IMR-90 (cell line): ENCODE results near the gene FXYD6. TPM values are rescaled to one million over a fixed set of nuclear protein-coding genes. Genes with fewer than 3 reads are reported as not detected.

ENCODE experiments used
- ATAC-seq: fragments of 200-7000 bp; cut with Tn5 transposase; 2 replicates; pipeline ENCODE4 v1.9.1; 2020; ENCODE audit warnings: low read depth, mild to moderate bottlenecking, moderate library complexity
- BruUV-seq: library from RNA; stranded (reverse); fragments of 400-500 nt; replicated peaks from 2 replicates; lab custom pipeline; 2021; lab: Mats Ljungman, UMichigan
- CTCF ChIA-PET: fragments of 300-600 bp; formaldehyde crosslinking; extraction: SDS; loops from one replicate; lab custom pipeline; 2021; ENCODE audit warnings: antibody characterized with exemption; lab: Yijun Ruan, JAX
- POLR2A ChIA-PET: fragments of 300-600 bp; sonication (Branson Sonifier 250); formaldehyde crosslinking; loops from one replicate; lab custom pipeline; 2022; ENCODE audit warnings: antibody characterized with exemption; ENCODE audit not compliant: unreplicated experiment; lab: Charles Lee
- DNase-seq: peaks from one replicate; pipeline ENCODE4 v3.0.0; 2013
- H2AFZ ChIP-seq: replicated peaks from 2 replicates; pipeline ENCODE3; 2013; ENCODE audit warnings: low read length, mild to moderate bottlenecking; ENCODE audit not compliant: poor library complexity
- H2AK5ac ChIP-seq: 2 replicates; pipeline ENCODE4 v1.6.1; 2013; ENCODE audit warnings: low read depth, low read length, inconsistent platforms
- H2AK9ac ChIP-seq: replicated peaks from 2 replicates; pipeline ENCODE3; 2013; ENCODE audit warnings: mild to moderate bottlenecking, low read depth, low read length, moderate library complexity; ENCODE audit not compliant: poor library complexity
- H2BK120ac ChIP-seq: 2 replicates; pipeline ENCODE4 v1.6.1; 2013; ENCODE audit warnings: low read depth, low read length, inconsistent platforms
- H2BK15ac ChIP-seq: 3 replicates; pipeline ENCODE4 v1.6.1; 2013; ENCODE audit warnings: low read depth, low read length, inconsistent platforms
- H2BK20ac ChIP-seq: 2 replicates; pipeline ENCODE4 v1.6.1; 2013; ENCODE audit warnings: low read depth, mild to moderate bottlenecking, inconsistent platforms, low read length, moderate library complexity
- H2BK5ac ChIP-seq: 2 replicates; pipeline ENCODE4 v1.6.1; 2013; ENCODE audit warnings: mild to moderate bottlenecking, low read depth, low read length, inconsistent platforms; ENCODE audit not compliant: poor library complexity, severe bottlenecking
- H3K14ac ChIP-seq: replicated peaks from 2 replicates; pipeline ENCODE4 v1.6.1; 2013; ENCODE audit warnings: low read depth, low read length, inconsistent platforms
- H3K18ac ChIP-seq: 2 replicates; pipeline ENCODE4 v1.6.1; 2013; ENCODE audit warnings: low read depth, low read length, control low read depth
- H3K23ac ChIP-seq: 2 replicates; pipeline ENCODE4 v1.6.1; 2013; ENCODE audit warnings: low read depth, low read length, inconsistent platforms
- H3K27ac ChIP-seq: 2 replicates; pipeline ENCODE4 v1.5.1; 2013; ENCODE audit warnings: mild to moderate bottlenecking, control low read depth, low read length; ENCODE audit not compliant: insufficient read depth
- H3K27me3 ChIP-seq: 2 replicates; pipeline ENCODE4 v1.6.1; 2013; ENCODE audit warnings: low read length; ENCODE audit not compliant: control insufficient read depth, insufficient read depth
- H3K36me3 ChIP-seq: 2 replicates; pipeline ENCODE4 v1.6.1; 2013; ENCODE audit warnings: low read length, mixed read lengths; ENCODE audit not compliant: control insufficient read depth, insufficient read depth
- H3K4ac ChIP-seq: 2 replicates; pipeline ENCODE4 v1.6.1; 2013; ENCODE audit warnings: low read depth, low read length, inconsistent platforms
- H3K4me1 ChIP-seq: 2 replicates; pipeline ENCODE4 v1.6.1; 2013; ENCODE audit warnings: low read length, mixed read lengths; ENCODE audit not compliant: control insufficient read depth, insufficient read depth
- H3K4me2 ChIP-seq: 2 replicates; pipeline ENCODE4 v1.6.1; 2013; ENCODE audit warnings: low read depth, mild to moderate bottlenecking, control low read depth, low read length, moderate library complexity
- H3K4me3 ChIP-seq: 2 replicates; pipeline ENCODE4 v1.5.1; 2013; ENCODE audit warnings: low read depth, mild to moderate bottlenecking, control low read depth, low read length, moderate library complexity; ENCODE audit not compliant: insufficient read depth
- H3K56ac ChIP-seq: 2 replicates; pipeline ENCODE4 v1.6.1; 2013; ENCODE audit warnings: low read length, inconsistent platforms; ENCODE audit not compliant: insufficient read depth; ENCODE audit errors: extremely low read depth
- H3K79me1 ChIP-seq, 2 experiments: 2 replicates each; pipeline ENCODE4 v1.6.1; 2013; ENCODE audit warnings: low read length in 2 of 2, inconsistent platforms in 1 of 2, low read depth in 1 of 2
- H3K9ac ChIP-seq: 2 replicates; pipeline ENCODE4 v1.6.1; 2013; ENCODE audit warnings: low read depth, low read length, control low read depth
- H3K9me1 ChIP-seq: 2 replicates; pipeline ENCODE4 v1.6.1; 2013; ENCODE audit warnings: low read length, inconsistent platforms; ENCODE audit not compliant: insufficient read depth
- H3K9me3 ChIP-seq: 2 replicates; pipeline ENCODE4 v1.6.1; 2013; ENCODE audit warnings: low read length; ENCODE audit not compliant: control insufficient read depth, insufficient read depth
- H4K20me1 ChIP-seq: 2 replicates; pipeline ENCODE4 v1.6.1; 2013; ENCODE audit warnings: low read length, inconsistent platforms; ENCODE audit not compliant: insufficient read depth
- H4K5ac ChIP-seq: 2 replicates; pipeline ENCODE4 v1.6.1; 2013; ENCODE audit warnings: mild to moderate bottlenecking, low read depth, low read length, control low read depth
- H4K8ac ChIP-seq, 2 experiments: 2 replicates each; pipeline ENCODE4 v1.6.1; 2013; ENCODE audit warnings: low read depth in 2 of 2, low read length in 2 of 2, control low read depth in 1 of 2, inconsistent platforms in 1 of 2
- H4K91ac ChIP-seq: 2 replicates; pipeline ENCODE4 v1.6.1; 2013; ENCODE audit warnings: low read depth, low read length, inconsistent platforms; ENCODE audit not compliant: insufficient read depth
- BHLHE40 ChIP-seq: fragments of 150-350 bp; IDR thresholded peaks from 2 replicates; pipeline ENCODE4 v1.6.1; 2016; ENCODE audit warnings: mild to moderate bottlenecking, low read depth, low read length
- CEBPB ChIP-seq: IDR thresholded peaks from 2 replicates; pipeline ENCODE4 v1.6.1; 2012; ENCODE audit warnings: low read depth, low read length, improper control_type of control experiment
- CHD1 ChIP-seq: IDR thresholded peaks from 2 replicates; pipeline ENCODE4 v1.6.1; 2012; ENCODE audit warnings: low read depth, low read length, improper control_type of control experiment
- CTCF ChIP-seq: conservative IDR thresholded peaks from 2 replicates; pipeline ENCODE4 v1.5.1; 2012; ENCODE audit warnings: mild to moderate bottlenecking, low read depth, low read length, improper control_type of control experiment
- FOS ChIP-seq: fragments of 150-350 bp; IDR thresholded peaks from 2 replicates; pipeline ENCODE4 v1.6.1; 2016; ENCODE audit warnings: low read depth, low read length
- MAFK ChIP-seq: IDR thresholded peaks from 2 replicates; pipeline ENCODE4 v1.6.1; 2012; ENCODE audit warnings: low read depth, low read length, improper control_type of control experiment
- MAZ ChIP-seq: IDR thresholded peaks from 2 replicates; pipeline ENCODE4 v1.6.1; 2012; ENCODE audit warnings: low read depth, mild to moderate bottlenecking, low read length, improper control_type of control experiment, moderate library complexity, borderline replicate concordance
- MXI1 ChIP-seq: IDR thresholded peaks from 2 replicates; pipeline ENCODE4 v1.6.1; 2012; ENCODE audit warnings: low read depth, mild to moderate bottlenecking, low read length, moderate library complexity, borderline replicate concordance
- NFE2L2 ChIP-seq: fragments of 150-350 bp; IDR thresholded peaks from 2 replicates; pipeline ENCODE4 v1.6.1; 2016; ENCODE audit warnings: low read depth, mild to moderate bottlenecking, low read length
- POLR2A ChIP-seq: IDR thresholded peaks from 2 replicates; pipeline ENCODE4 v1.6.1; 2012; ENCODE audit warnings: mild to moderate bottlenecking, low read depth, low read length
- RAD21 ChIP-seq: IDR thresholded peaks from 2 replicates; pipeline ENCODE4 v1.6.1; 2012; ENCODE audit warnings: low read length, improper control_type of control experiment
- RCOR1 ChIP-seq: IDR thresholded peaks from 2 replicates; pipeline ENCODE4 v1.6.1; 2012; ENCODE audit warnings: mild to moderate bottlenecking, low read length, improper control_type of control experiment; ENCODE audit not compliant: insufficient replicate concordance
- RFX5 ChIP-seq: IDR thresholded peaks from 2 replicates; pipeline ENCODE4 v1.8.0; 2012; ENCODE audit warnings: low read depth, mild to moderate bottlenecking, low read length, moderate library complexity
- SMC3 ChIP-seq: fragments of 150-350 bp; IDR thresholded peaks from 2 replicates; pipeline ENCODE4 v1.6.1; 2016; ENCODE audit warnings: low read depth, mild to moderate bottlenecking, antibody characterized with exemption, low read length, moderate library complexity
- WGBS, 2 experiments: methylation state at CpG; one replicate each; pipeline versions ENCODE4 v1.1.5 to v1.1.7; 2013; ENCODE audit warnings: missing lambda C conversion rate in 2 of 2; ENCODE audit not compliant: insufficient read length in 1 of 2; ENCODE audit errors: extremely low coverage in 2 of 2; 5-methylcytosine and 5-hydroxymethylcytosine counted together
- dilution Hi-C: fragments of 300-500 bp; cut with HindIII; formaldehyde crosslinking; loops from one replicate; pipeline ENCODE4 v1.14.3; 2018; ENCODE audit warnings: low sequenced_read_pairs; ENCODE audit not compliant: unreplicated experiment
- in situ Hi-C: fragments of 300-500 bp; cut with MboI; formaldehyde crosslinking; loops from 3 replicates; pipeline ENCODE4 v1.14.3; 2019; ENCODE audit warnings: low sequenced_read_pairs, inconsistent platforms, mixed read lengths
- intact Hi-C: fragments of 100-400 bp; cut with micrococcal nuclease; formaldehyde crosslinking; loops from 2 replicates; pipeline ENCODE4 v1.10.0; 2022
- polyA plus RNA-seq, 3 experiments: library from polyadenylated mRNA; depleted of rRNA; stranded (reverse); fragments of >200 nt; gene quantifications; 2 replicates each; pipeline ENCODE4 v1.2.3, GENCODE V29; 2012; ENCODE audit warnings: low replicate concordance in 1 of 3
- total RNA-seq: library from RNA; depleted of rRNA; stranded (reverse); fragments of >200 nt; gene quantifications from 2 replicates; pipeline ENCODE4 v1.2.3, GENCODE V29; 2012
- TF ChIP-seq, protein P1 (sequence below): fragments of 150-350 bp; IDR thresholded peaks from 2 replicates; pipeline ENCODE4 v1.6.1; 2016; ENCODE audit warnings: low read depth, mild to moderate bottlenecking, low read length, moderate library complexity, borderline replicate concordance
- TF ChIP-seq, protein P2 (sequence below): fragments of 150-350 bp; IDR thresholded peaks from 2 replicates; pipeline ENCODE4 v1.6.1; 2017; ENCODE audit warnings: mild to moderate bottlenecking, antibody characterized with exemption, low read length, low read depth

The FXYD6 gene
- total and polyA plus RNA-seq, 2 of the 4 experiments (the other 2 are of a cell fraction) = 0.32 TPM; not detected in 1

DNA sequence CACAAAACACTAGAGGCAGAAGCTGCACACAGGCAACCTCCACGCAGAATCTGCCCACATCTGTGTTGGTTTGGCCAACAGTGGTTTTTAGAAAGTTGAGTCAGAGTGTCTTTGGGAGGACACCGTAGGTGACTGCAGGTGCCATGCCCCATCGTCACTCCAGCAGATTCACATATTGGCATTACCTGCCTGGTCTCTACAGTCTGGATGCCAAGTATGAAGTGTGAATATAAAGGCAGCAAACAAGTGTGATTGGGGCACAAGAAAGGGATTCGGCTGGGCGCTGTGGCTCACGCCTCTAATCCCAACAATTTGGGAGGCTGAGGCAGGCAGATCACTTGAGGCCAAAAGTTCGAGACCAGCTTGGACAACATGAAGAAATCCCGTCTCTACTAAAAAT is 40.9 kb downstream of the FXYD6 start:
- in situ Hi-C loops = no loop called here

More for the DNA sequence above, 40.9 kb downstream of the FXYD6 start:
- no peaks in the 10 kb centered on the region for H4K20me1 ChIP-seq
- H3K4me1 ChIP-seq = no peaks in the 10 kb centered on the region
- no peak overlapping the region for H2BK15ac ChIP-seq
- no peak overlapping the region for H2AFZ ChIP-seq
- DNase-seq (no peak), ATAC-seq (no peak)
- H3K9ac ChIP-seq = no peak overlapping the region
- H3K4me2 ChIP-seq = no peak overlapping the region
- no peak overlapping the region for H3K4ac ChIP-seq
- no peak overlapping the region for H2AK5ac ChIP-seq
- no peak overlapping the region for H3K14ac ChIP-seq
- H3K27me3 ChIP-seq = peaks cover 25% of the 10 kb centered on the region
- POLR2A ChIA-PET = no interaction called here
- H3K9me1 ChIP-seq = no peaks in the 10 kb centered on the region
- H3K9me3 ChIP-seq = no peaks in the 10 kb centered on the region
- no peak overlapping the region for H3K4me3 ChIP-seq
- H3K18ac ChIP-seq = no peak overlapping the region
- BruUV-seq = no TSS peak
- no peak overlapping the region for H3K23ac ChIP-seq
- H2BK120ac ChIP-seq = no peak overlapping the region
- H2BK20ac ChIP-seq = no peak overlapping the region
- H3K27ac ChIP-seq = no peak overlapping the region
- no peaks in the 10 kb centered on the region for H3K79me1 ChIP-seq
- dilution Hi-C loops = no loop called here
- H3K56ac ChIP-seq = no peak overlapping the region
- intact Hi-C loops = no loop called here
- H2AK9ac ChIP-seq = no peak overlapping the region
- H4K91ac ChIP-seq = no peak overlapping the region
- no peaks in the 10 kb centered on the region for H3K36me3 ChIP-seq
- no peak overlapping the region for H4K8ac ChIP-seq
- H2BK5ac ChIP-seq = no peak overlapping the region
- no peak overlapping the region for H4K5ac ChIP-seq
- CTCF ChIA-PET = interaction anchor here (0.8 to 2.1 kb wide), 2 partner anchors 17 to 111 kb away, joined by 3 to 6 read pairs; no protein-coding TSS in a partner anchor
- WGBS, 2 experiments = 92% methylated on average over 2 of the region's 8 CpGs; no CpG with 5 or more reads in 1 of the 2 experiments
- TF ChIP-seq CEBPB (no peak), MXI1 (no peak), FOS (no peak), SMC3 (no peak), POLR2A (no peak), BHLHE40 (no peak), RAD21 (no peak), RCOR1 (no peak), MAFK (no peak), CHD1 (no peak), RFX5 (no peak), CTCF (no peak), MAZ (no peak), NFE2L2 (no peak)
- TF ChIP-seq, protein P1, sequence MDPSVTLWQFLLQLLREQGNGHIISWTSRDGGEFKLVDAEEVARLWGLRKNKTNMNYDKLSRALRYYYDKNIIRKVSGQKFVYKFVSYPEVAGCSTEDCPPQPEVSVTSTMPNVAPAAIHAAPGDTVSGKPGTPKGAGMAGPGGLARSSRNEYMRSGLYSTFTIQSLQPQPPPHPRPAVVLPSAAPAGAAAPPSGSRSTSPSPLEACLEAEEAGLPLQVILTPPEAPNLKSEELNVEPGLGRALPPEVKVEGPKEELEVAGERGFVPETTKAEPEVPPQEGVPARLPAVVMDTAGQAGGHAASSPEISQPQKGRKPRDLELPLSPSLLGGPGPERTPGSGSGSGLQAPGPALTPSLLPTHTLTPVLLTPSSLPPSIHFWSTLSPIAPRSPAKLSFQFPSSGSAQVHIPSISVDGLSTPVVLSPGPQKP = no peak
- TF ChIP-seq, protein P2, sequence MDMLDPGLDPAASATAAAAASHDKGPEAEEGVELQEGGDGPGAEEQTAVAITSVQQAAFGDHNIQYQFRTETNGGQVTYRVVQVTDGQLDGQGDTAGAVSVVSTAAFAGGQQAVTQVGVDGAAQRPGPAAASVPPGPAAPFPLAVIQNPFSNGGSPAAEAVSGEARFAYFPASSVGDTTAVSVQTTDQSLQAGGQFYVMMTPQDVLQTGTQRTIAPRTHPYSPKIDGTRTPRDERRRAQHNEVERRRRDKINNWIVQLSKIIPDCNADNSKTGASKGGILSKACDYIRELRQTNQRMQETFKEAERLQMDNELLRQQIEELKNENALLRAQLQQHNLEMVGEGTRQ = no peak
